Right lobe of liver (tissue), 6 donors: Measurements from ENCODE around the gene ERC2. TPM values are rescaled to one million over a fixed set of nuclear protein-coding genes. Genes with fewer than 3 reads are reported as not detected.

Source experiments
- ATAC-seq, 4 donors: fragments of 200-7000 bp; cut with Tn5 transposase; one replicate each; pipeline ENCODE4 v1.9.1; 2020; ENCODE audit warnings: mild to moderate bottlenecking in 4 of 4, moderate library complexity in 4 of 4
- DNase-seq, 3 donors: peaks; one replicate each; pipeline ENCODE4 v3.0.0-alpha.2; 2020
- H3K27ac ChIP-seq, 3 donors: fragments of 200-600 bp; one replicate each; pipeline ENCODE4 v1.8.0; 2022
- H3K27me3 ChIP-seq, 2 donors: fragments of 200-600 bp; one replicate each; pipeline ENCODE4 v1.8.0; 2022
- H3K36me3 ChIP-seq, 4 donors: fragments of 200-600 bp; sonication (generic) in 1 of 4; one replicate each; pipeline versions ENCODE4 v1.5.1 to v1.8.0; 2017 to 2022; ENCODE audit warnings: control low read depth in 1 of 4
- H3K4me1 ChIP-seq, 4 donors: fragments of 200-600 bp; sonication (generic) in 1 of 4; one replicate each; pipeline versions ENCODE4 v1.5.1 to v1.8.0; 2017 to 2022; ENCODE audit warnings: control low read depth in 1 of 4
- H3K4me3 ChIP-seq, 3 donors: fragments of 200-600 bp; one replicate each; pipeline ENCODE4 v1.8.0; 2022
- H3K9me3 ChIP-seq, 4 donors: fragments of 200-600 bp; sonication (generic) in 1 of 4; one replicate each; pipeline versions ENCODE4 v1.5.1 to v1.8.0; 2017 to 2022; ENCODE audit warnings: control low read depth in 1 of 4
- CTCF ChIP-seq, 4 donors: fragments of 200-600 bp in 3 of 4; fragments of 450-650 bp in 1 of 4; IDR thresholded peaks; one replicate each; pipeline versions ENCODE4 v1.5.1 to v1.8.0; 2016 to 2022; ENCODE audit warnings: antibody characterized with exemption in 4 of 4, mild to moderate bottlenecking in 2 of 4
- POLR2A ChIP-seq: fragments of 450-650 bp; IDR thresholded peaks from one replicate; pipeline ENCODE4 v1.6.1; 2017; ENCODE audit warnings: antibody characterized with exemption, mild to moderate bottlenecking
- WGBS: methylation state at CpG from one replicate; pipeline ENCODE4 v1.1.6; 2018; ENCODE audit warnings: low coverage, low lambda C conversion rate; ENCODE audit not compliant: insufficient coverage; ENCODE audit errors: missing lambda C conversion rate; 5-methylcytosine and 5-hydroxymethylcytosine counted together
- intact Hi-C, 2 donors: fragments of 100-400 bp; cut with DNase I; formaldehyde crosslinking; loops; one replicate each; pipeline versions ENCODE4 v1.11.2 to v1.14.1; 2022
- total RNA-seq, 6 experiments: library from RNA; depleted of rRNA in 2 of 6; stranded (reverse); fragments of >200 nt in 2 of 6; fragmentation: NEBNext Ultra II Directional in 3 of 6; extraction: Animal tissue kit (Norgen Biotek cat#: 25700) in 3 of 6; gene quantifications; one replicate each; pipeline versions ENCODE4 v1.1.0 to v1.2.4, GENCODE V29; 2016 to 2023
- donor health status: DM: no; HTN: yes; CAD: no.
- donor health status: DM: no; HTN: no; CAD: no.
- donor health status: DM: no; HTN: no; CAD: no.
- donor health status: DM: no; HTN: yes; CAD: no.
- donor health status: DM: no; HTN: yes; CAD: no.

ERC2 gene
- total RNA-seq, 6 experiments from 2014 or later: not detected

GRCh38 chr3:55704521-55704920 is 763.7 kb downstream of the ERC2 start:
- WGBS: no CpG with 5 or more reads among the region's 1 CpG
- no peak for DNase-seq
- Histone ChIP-seq H3K9me3 (no peaks in the 10 kb centered on the region), H3K27me3 (no peaks in the 10 kb centered on the region), H3K4me1 (no peaks in the 10 kb centered on the region), H3K36me3 (no peaks in the 10 kb centered on the region), H3K27ac (no peak overlapping the region), H3K4me3 (no peak overlapping the region)
- intact Hi-C loops: no loop called here
- no peak for ATAC-seq
- no peak for TF ChIP-seq POLR2A
- TF ChIP-seq CTCF (IDR thresholded peaks at IDR 0.05): no peak

- Histone ChIP-seq H3K36me3 (no peaks in the 10 kb centered on the region), H3K27me3 (no peaks in the 10 kb centered on the region), H3K4me3 (no peak overlapping the region), H3K27ac (no peak overlapping the region), H3K4me1 (no peaks in the 10 kb centered on the region), H3K9me3 (no peaks in the 10 kb centered on the region)
- 73% methylated on average over 6 of the region's 6 CpGs for WGBS
- TF ChIP-seq POLR2A: no peak
- TF ChIP-seq CTCF (IDR thresholded peaks at IDR 0.05): no peak
- no peak for ATAC-seq
- DNase-seq: no peak
- intact Hi-C loops: no loop called here
Measured at GRCh38 chr3:55702822-55703221, 765.4 kb downstream of the ERC2 start.

GRCh38 chr3:55701997-55702396 is 766.3 kb downstream of the ERC2 start:
- TF ChIP-seq POLR2A (no peak), CTCF (IDR thresholded peaks at IDR 0.05) (no peak)
- no peak for DNase-seq
- intact Hi-C loops: no loop called here

GRCh38 chr3:55698831-55699230 is 769.4 kb downstream of the ERC2 start:
- H3K4me1 ChIP-seq: no peaks in the 10 kb centered on the region
- TF ChIP-seq POLR2A (no peak), CTCF (IDR thresholded peaks at IDR 0.05) (no peak)
- no peak for ATAC-seq
- no peak overlapping the region for H3K4me3 ChIP-seq
- H3K9me3 ChIP-seq: no peaks in the 10 kb centered on the region
- H3K36me3 ChIP-seq: no peaks in the 10 kb centered on the region
- intact Hi-C loops: no loop called here
- H3K27me3 ChIP-seq: no peaks in the 10 kb centered on the region
- WGBS: 55% methylated on average over 6 of the region's 6 CpGs
- H3K27ac ChIP-seq: no peak overlapping the region
- no peak for DNase-seq

More at GRCh38 chr3:55701997-55702396, 766.3 kb downstream of the ERC2 start:
- Histone ChIP-seq H3K9me3 (no peaks in the 10 kb centered on the region), H3K36me3 (no peaks in the 10 kb centered on the region), H3K27ac (no peak overlapping the region), H3K27me3 (no peaks in the 10 kb centered on the region), H3K4me3 (no peak overlapping the region), H3K4me1 (no peaks in the 10 kb centered on the region)
- ATAC-seq: no peak
- WGBS: 50% methylated on average over 3 of the region's 3 CpGs
